HepG2 (cell line): ENCODE results near the gene CASS4.

Source experiments
- JUNB ChIP-seq: sonication (generic); formaldehyde crosslinking; IDR thresholded peaks from 2 replicates; pipeline ENCODE4 v1.8.0; 2022; ENCODE audit warnings: missing genetic modification reagents, mild to moderate bottlenecking, borderline replicate concordance
- NFKBIZ ChIP-seq: IDR thresholded peaks from 2 replicates; pipeline ENCODE4 v1.6.1; 2018; ENCODE audit warnings: missing genetic modification reagents, missing compliant biosample characterization
- POLR2A ChIP-seq, 2 experiments: IDR thresholded peaks; 2 replicates each; pipeline ENCODE4 v1.6.1; 2011; ENCODE audit warnings: low read depth in 2 of 2, low read length in 2 of 2, mild to moderate bottlenecking in 1 of 2, moderate library complexity in 1 of 2; ENCODE audit not compliant: insufficient read depth in 1 of 2
- SMARCE1 ChIP-seq: fragments of 450-650 bp; IDR thresholded peaks from 2 replicates; pipeline ENCODE4 v1.6.1; 2017; ENCODE audit warnings: borderline replicate concordance
- ZNF484 ChIP-seq: sonication (generic); formaldehyde crosslinking; IDR thresholded peaks from 2 replicates; pipeline ENCODE4 v1.5.1; 2020; ENCODE audit warnings: mild to moderate bottlenecking, low read depth, missing genetic modification reagents, borderline replicate concordance
- ZNF543 ChIP-seq: sonication (generic); formaldehyde crosslinking; IDR thresholded peaks from 2 replicates; pipeline ENCODE4 v1.4.0; 2020; ENCODE audit warnings: mild to moderate bottlenecking, missing genetic modification reagents
- ZNF781 ChIP-seq: sonication (generic); formaldehyde crosslinking; IDR thresholded peaks from 2 replicates; pipeline ENCODE4 v1.5.1; 2020; ENCODE audit warnings: borderline replicate concordance, mild to moderate bottlenecking, missing genetic modification reagents; ENCODE audit errors: not compliant biosample characterization
- TF ChIP-seq, protein P1 (sequence below): sonication (generic); formaldehyde crosslinking; IDR thresholded peaks from 2 replicates; pipeline ENCODE4 v1.4.0; 2020; ENCODE audit warnings: low read depth, missing genetic modification reagents
- TF ChIP-seq, protein P2 (sequence below): sonication (generic); formaldehyde crosslinking; IDR thresholded peaks from 2 replicates; pipeline ENCODE4 v1.5.0; 2020; ENCODE audit warnings: mild to moderate bottlenecking, missing genetic modification reagents, moderate library complexity

GRCh38 chr20:56423211-56423610 lies 11.2 kb downstream of the CASS4 start:
- TF ChIP-seq, protein P1, sequence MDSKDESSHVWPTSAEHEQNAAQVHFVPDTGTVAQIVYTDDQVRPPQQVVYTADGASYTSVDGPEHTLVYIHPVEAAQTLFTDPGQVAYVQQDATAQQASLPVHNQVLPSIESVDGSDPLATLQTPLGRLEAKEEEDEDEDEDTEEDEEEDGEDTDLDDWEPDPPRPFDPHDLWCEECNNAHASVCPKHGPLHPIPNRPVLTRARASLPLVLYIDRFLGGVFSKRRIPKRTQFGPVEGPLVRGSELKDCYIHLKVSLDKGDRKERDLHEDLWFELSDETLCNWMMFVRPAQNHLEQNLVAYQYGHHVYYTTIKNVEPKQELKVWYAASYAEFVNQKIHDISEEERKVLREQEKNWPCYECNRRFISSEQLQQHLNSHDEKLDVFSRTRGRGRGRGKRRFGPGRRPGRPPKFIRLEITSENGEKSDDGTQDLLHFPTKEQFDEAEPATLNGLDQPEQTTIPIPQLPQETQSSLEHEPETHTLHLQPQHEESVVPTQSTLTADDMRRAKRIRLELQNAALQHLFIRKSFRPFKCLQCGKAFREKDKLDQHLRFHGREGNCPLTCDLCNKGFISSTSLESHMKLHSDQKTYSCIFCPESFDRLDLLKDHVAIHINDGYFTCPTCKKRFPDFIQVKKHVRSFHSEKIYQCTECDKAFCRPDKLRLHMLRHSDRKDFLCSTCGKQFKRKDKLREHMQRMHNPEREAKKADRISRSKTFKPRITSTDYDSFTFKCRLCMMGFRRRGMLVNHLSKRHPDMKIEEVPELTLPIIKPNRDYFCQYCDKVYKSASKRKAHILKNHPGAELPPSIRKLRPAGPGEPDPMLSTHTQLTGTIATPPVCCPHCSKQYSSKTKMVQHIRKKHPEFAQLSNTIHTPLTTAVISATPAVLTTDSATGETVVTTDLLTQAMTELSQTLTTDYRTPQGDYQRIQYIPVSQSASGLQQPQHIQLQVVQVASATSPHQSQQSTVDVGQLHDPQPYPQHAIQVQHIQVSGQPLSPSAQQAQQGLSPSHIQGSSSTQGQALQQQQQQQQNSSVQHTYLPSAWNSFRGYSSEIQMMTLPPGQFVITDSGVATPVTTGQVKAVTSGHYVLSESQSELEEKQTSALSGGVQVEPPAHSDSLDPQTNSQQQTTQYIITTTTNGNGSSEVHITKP (CRISPR knock-in tag) = no peak
- TF ChIP-seq, protein P2, sequence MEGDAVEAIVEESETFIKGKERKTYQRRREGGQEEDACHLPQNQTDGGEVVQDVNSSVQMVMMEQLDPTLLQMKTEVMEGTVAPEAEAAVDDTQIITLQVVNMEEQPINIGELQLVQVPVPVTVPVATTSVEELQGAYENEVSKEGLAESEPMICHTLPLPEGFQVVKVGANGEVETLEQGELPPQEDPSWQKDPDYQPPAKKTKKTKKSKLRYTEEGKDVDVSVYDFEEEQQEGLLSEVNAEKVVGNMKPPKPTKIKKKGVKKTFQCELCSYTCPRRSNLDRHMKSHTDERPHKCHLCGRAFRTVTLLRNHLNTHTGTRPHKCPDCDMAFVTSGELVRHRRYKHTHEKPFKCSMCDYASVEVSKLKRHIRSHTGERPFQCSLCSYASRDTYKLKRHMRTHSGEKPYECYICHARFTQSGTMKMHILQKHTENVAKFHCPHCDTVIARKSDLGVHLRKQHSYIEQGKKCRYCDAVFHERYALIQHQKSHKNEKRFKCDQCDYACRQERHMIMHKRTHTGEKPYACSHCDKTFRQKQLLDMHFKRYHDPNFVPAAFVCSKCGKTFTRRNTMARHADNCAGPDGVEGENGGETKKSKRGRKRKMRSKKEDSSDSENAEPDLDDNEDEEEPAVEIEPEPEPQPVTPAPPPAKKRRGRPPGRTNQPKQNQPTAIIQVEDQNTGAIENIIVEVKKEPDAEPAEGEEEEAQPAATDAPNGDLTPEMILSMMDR (CRISPR knock-in tag) = no peak
- TF ChIP-seq ZNF781 (CRISPR knock-in tag) (no peak), ZNF543 (no peak), NFKBIZ (no peak), SMARCE1 (no peak), ZNF484 (no peak), JUNB (CRISPR knock-in tag) (no peak), POLR2A (IDR thresholded peaks at IDR 0.05; ENCODE audit: insufficient read depth in 1 of 2, low read depth in 2 of 2, low read length in 2 of 2) (no peak)
